ENCODE results near the gene PLAAT5. TPM values are rescaled to one million over a fixed set of nuclear protein-coding genes. Genes with fewer than 3 reads are reported as not detected.
A peak's percentile ranks its signal among the peaks of the same experiment; 100 is the strongest.

Gene PLAAT5
- total and polyA plus RNA-seq, 2 of the 8 experiments (the other 6 are each of a cell fraction or from before 2014, with no cell fraction given) = 16.0 to 18.7 TPM

DNA sequence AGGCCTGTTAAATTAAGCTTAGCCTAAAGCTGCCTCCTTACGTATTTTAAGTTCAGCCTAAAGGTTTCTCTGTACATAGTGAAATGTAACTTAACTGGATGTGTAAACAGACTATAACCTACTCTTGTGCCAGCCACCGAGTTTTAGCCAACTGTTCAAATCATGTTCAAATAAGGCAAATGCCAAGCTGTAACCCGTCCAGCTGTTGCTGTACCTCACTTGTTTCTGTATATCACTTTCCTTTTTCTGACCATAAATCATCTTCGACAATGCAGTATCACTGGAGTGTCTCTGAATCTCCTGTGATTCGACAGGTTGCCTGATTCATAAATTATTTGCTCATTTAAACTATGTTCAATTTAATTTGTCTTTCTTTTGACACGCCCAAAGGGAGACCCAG, 4.0 kb upstream of the PLAAT5 start:
- Histone ChIP-seq H3K56ac (replicated peaks; ENCODE audit: insufficient read length, low read depth, low read length) (no peak overlapping the region), H3K14ac (ENCODE audit: insufficient read length) (no peak overlapping the region), H3K4ac (replicated peaks; ENCODE audit: insufficient read length, low read depth, low read length) (no peak overlapping the region), H3K27me3 (replicated peaks in 1 of 4; ENCODE audit: control insufficient read depth in 3 of 4, extremely low read depth in 1 of 4, insufficient read depth in 3 of 4, low read length in 3 of 4) (no peaks in the 10 kb centered on the region; a peak in 1 of 7 replicates), H3K27ac (ENCODE audit: low read depth, low read length) (no peak overlapping the region), H3K4me2 (ENCODE audit: insufficient read depth in 1 of 2, low read depth in 2 of 2, low read length in 2 of 2) (no peak overlapping the region), H3K4me1 (replicated peaks in 1 of 4; ENCODE audit: control insufficient read depth in 3 of 4, insufficient read depth in 4 of 4, low read length in 3 of 4) (peaks cover 2 to 8% (median 6%) of the 10 kb centered on the region in 4 experiments; a peak in 5 of 7 replicates), H3K23me2 (ENCODE audit: low read depth, low read length) (peaks cover 7% of the 10 kb centered on the region; the same call in 1 of the 2 replicates), H2AFZ (ENCODE audit: low read length) (no peak overlapping the region), H2BK12ac (ENCODE audit: low read depth, low read length) (peak overlapping the region; percentile 89; the same call in 1 of the 2 replicates), H4K5ac (ENCODE audit: insufficient read length, low read depth, low read length) (no peak overlapping the region), H3K79me1 (ENCODE audit: low read depth, low read length) (no peaks in the 10 kb centered on the region), H4K20me1 (replicated peaks in 1 of 2; ENCODE audit: control insufficient read depth in 1 of 2, insufficient read depth in 2 of 2, low read length in 2 of 2) (no peaks in the 10 kb centered on the region), H2BK15ac (ENCODE audit: low read length) (no peak overlapping the region; the same call in 1 of the 2 replicates), H2BK120ac (replicated peaks; ENCODE audit: low read depth, low read length) (no peak overlapping the region), H2AK5ac (ENCODE audit: low read depth, low read length) (no peak overlapping the region), H2BK20ac (ENCODE audit: low read length) (0 out of 2 replicates have a peak overlapping the region, but pooled peaks have one; percentile 56), H4K91ac (replicated peaks; ENCODE audit: insufficient read length, low read length) (no peak overlapping the region), H4K8ac (ENCODE audit: extremely low read depth, insufficient read depth, low read length) (no peak overlapping the region), H3K4me3 (ENCODE audit: extremely low read depth in 1 of 4, insufficient read depth in 2 of 4, low read depth in 3 of 4, low read length in 4 of 4) (no peak overlapping the region), H3K9me3 (ENCODE audit: insufficient read depth in 2 of 2, low read depth in 1 of 2, low read length in 1 of 2) (peaks cover 3 to 9% of the 10 kb centered on the region in 2 experiments; a peak in 2 of 4 replicates), H3K23ac (ENCODE audit: insufficient read length) (no peak overlapping the region), H2BK5ac (ENCODE audit: low read depth, low read length) (no peak overlapping the region), H3K36me3 (ENCODE audit: control insufficient read depth in 2 of 4, insufficient read depth in 4 of 4, low read length in 3 of 4) (peaks cover 0 to 4% (median 0%) of the 10 kb centered on the region in 4 experiments; a peak in 1 of 8 replicates), H3K9ac (replicated peaks in 1 of 4; ENCODE audit: extremely low read depth in 1 of 4, low read depth in 3 of 4, low read length in 3 of 4) (no peak overlapping the region), H3K18ac (ENCODE audit: extremely low read depth, low read length) (no peak overlapping the region), H3K79me2 (ENCODE audit: control insufficient read depth in 1 of 2, insufficient read depth in 2 of 2, low read length in 2 of 2) (no peaks in the 10 kb centered on the region)
- CTCF ChIA-PET (ENCODE audit: partially characterized antibody) = interaction anchor here (1.2 to 1.5 kb wide), 3 partner anchors 12 to 14 kb away, joined by 3 to 6 read pairs (median 4); no protein-coding TSS in a partner anchor
- no peak for FAIRE-seq
- POLR2A ChIA-PET (ENCODE audit: partially characterized antibody) = interaction anchor here (0.5 to 1.3 kb wide), 2 partner anchors 35 to 141 kb away, joined by 3 read pairs; no protein-coding TSS in a partner anchor
- DNase-seq (ENCODE audit: low read depth in 1 of 2, low spot score in 2 of 2) = no peak
- WGBS, 2 experiments (ENCODE audit: extremely low coverage in 1 of 2, insufficient coverage in 1 of 2, insufficient read length in 1 of 2, insufficient replicate concordance in 2 of 2, low coverage in 1 of 2, low lambda C conversion rate in 2 of 2, missing lambda C conversion rate in 1 of 2) = 85% methylated on average over 6 of the region's 6 CpGs; no CpG with 5 or more reads in 1 of the 2 experiments
- no peak for TF ChIP-seq SUZ12 (IDR thresholded peaks at IDR 0.05; ENCODE audit: low read length)
- TF ChIP-seq, protein P1, sequence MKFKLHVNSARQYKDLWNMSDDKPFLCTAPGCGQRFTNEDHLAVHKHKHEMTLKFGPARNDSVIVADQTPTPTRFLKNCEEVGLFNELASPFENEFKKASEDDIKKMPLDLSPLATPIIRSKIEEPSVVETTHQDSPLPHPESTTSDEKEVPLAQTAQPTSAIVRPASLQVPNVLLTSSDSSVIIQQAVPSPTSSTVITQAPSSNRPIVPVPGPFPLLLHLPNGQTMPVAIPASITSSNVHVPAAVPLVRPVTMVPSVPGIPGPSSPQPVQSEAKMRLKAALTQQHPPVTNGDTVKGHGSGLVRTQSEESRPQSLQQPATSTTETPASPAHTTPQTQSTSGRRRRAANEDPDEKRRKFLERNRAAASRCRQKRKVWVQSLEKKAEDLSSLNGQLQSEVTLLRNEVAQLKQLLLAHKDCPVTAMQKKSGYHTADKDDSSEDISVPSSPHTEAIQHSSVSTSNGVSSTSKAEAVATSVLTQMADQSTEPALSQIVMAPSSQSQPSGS (IDR thresholded peaks at IDR 0.05; ENCODE audit: low read length) = no peak
- TF ChIP-seq GABPA (IDR thresholded peaks at IDR 0.05; ENCODE audit: borderline replicate concordance, insufficient read depth, low read length) = no peak
- no peak for TF ChIP-seq CBX8 (IDR thresholded peaks at IDR 0.05; ENCODE audit: borderline replicate concordance, low read depth, low read length)
- TF ChIP-seq CHD1 (IDR thresholded peaks at IDR 0.05; ENCODE audit: low read depth, low read length) = no peak
- no peak for TF ChIP-seq EP300 (IDR thresholded peaks at IDR 0.05; ENCODE audit: borderline replicate concordance in 1 of 2, low read depth in 2 of 2, low read length in 2 of 2)
- TF ChIP-seq CEBPB (IDR thresholded peaks at IDR 0.05; ENCODE audit: low read depth, low read length) = no peak
- no peak for TF ChIP-seq CHD2 (IDR thresholded peaks at IDR 0.05; ENCODE audit: low read length)
- no peak for TF ChIP-seq TEAD4 (IDR thresholded peaks at IDR 0.05; ENCODE audit: low read depth, low read length)
- no peak for TF ChIP-seq TCF12 (IDR thresholded peaks at IDR 0.05; ENCODE audit: low read depth, low read length)
- no peak for TF ChIP-seq KDM4A (IDR thresholded peaks at IDR 0.05; ENCODE audit: low read depth, low read length, severe bottlenecking)
